ENCODE data around the gene HBE1. TPM values are rescaled to one million over a fixed set of nuclear protein-coding genes. Genes with fewer than 3 reads are reported as not detected.

The HBE1 gene
- total and polyA plus RNA-seq, 10 of the 15 experiments (the other 5 are each of a cell fraction or from before 2014, with no cell fraction given), result 0.13 to 2.7 (median 0.62) TPM; not detected in 5

DNA sequence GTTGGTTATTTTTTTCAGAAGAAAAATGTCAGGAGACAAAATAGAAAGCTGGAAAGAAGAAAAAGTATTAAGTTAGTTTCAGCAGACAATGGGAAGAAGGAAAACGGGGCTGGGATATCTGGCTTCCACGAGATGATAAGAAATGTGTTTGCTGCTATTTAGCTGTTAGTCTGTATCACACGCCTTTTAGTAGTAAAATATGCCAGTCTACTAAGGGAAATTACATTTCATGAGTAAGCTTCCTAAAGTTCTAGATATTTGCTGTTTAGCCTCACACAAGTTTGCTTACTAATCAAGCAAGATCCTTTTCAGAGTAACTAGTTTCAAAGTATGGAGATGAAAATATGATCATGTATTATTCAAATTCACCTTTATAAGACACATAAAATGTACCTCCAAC lies 30.5 kb upstream of the HBE1 start:
- Histone ChIP-seq H4K20me1 (ENCODE audit: control insufficient read depth, insufficient read depth) (no peaks in the 10 kb centered on the region), H2AFZ (ENCODE audit: control insufficient read depth, low read depth, low read length) (no peak overlapping the region), H3K27ac (ENCODE audit: control insufficient read depth, insufficient read depth) (no peak overlapping the region), H3K79me2 (ENCODE audit: control insufficient read depth, insufficient read depth, low read length) (no peaks in the 10 kb centered on the region), H3K4me1 (ENCODE audit: control insufficient read depth, insufficient read depth, low read length) (no peaks in the 10 kb centered on the region), H3K9me3 (replicated peaks; ENCODE audit: control insufficient read depth, insufficient read depth, low read length) (no peaks in the 10 kb centered on the region), H3K4me3 (no peak overlapping the region), H3K9ac (ENCODE audit: control insufficient read depth, insufficient read depth, low read length) (no peak overlapping the region), H3K27me3 (replicated peaks in 1 of 2; ENCODE audit: control insufficient read depth in 2 of 2, insufficient read depth in 2 of 2, low read length in 1 of 2) (no peaks in the 10 kb centered on the region), H3K4me2 (ENCODE audit: control insufficient read depth, insufficient read depth) (no peak overlapping the region), H3K36me3 (ENCODE audit: control insufficient read depth in 2 of 2, insufficient read depth in 2 of 2, low read length in 1 of 2) (no peaks in the 10 kb centered on the region)
- ATAC-seq (no peak), FAIRE-seq (no peak), DNase-seq (ENCODE audit: low read depth, low spot score) (no peak)
- ChIA-PET SMC1A (ENCODE audit: uncharacterized antibody, unreplicated experiment) (no interaction called here), CTCF (interaction anchor here (0.6 to 0.7 kb wide), 2 partner anchors 15 to 16 kb away, joined by 3 to 4 read pairs; no protein-coding TSS in a partner anchor), RAD21 (ENCODE audit: unreplicated experiment) (no interaction called here), POLR2A (no interaction called here)
- BruUV-seq (replicated peaks), result no TSS peak
- 7% methylated on average over 3 of the region's 3 CpGs for WGBS (ENCODE audit: insufficient coverage, insufficient replicate concordance, low lambda C conversion rate, missing lambda C conversion rate)
- intact Hi-C loops (cut with micrococcal nuclease; ENCODE audit: unreplicated experiment) (no loop called here), in situ Hi-C loops (cut with MboI) (no loop called here)
- TF ChIP-seq STAT1 (conservative IDR thresholded peaks at IDR 0.05) (no peak), CHD2 (IDR thresholded peaks at IDR 0.05; ENCODE audit: borderline replicate concordance, low read depth, low read length) (no peak), SKIL (IDR thresholded peaks at IDR 0.05; ENCODE audit: low read depth, poor library complexity, severe bottlenecking) (no peak), FOXK2 (IDR thresholded peaks at IDR 0.05) (no peak), NR2C1 (IDR thresholded peaks at IDR 0.05) (no peak), SMC3 (IDR thresholded peaks at IDR 0.05; ENCODE audit: borderline replicate concordance, low read length) (no peak), SUPT20H (IDR thresholded peaks at IDR 0.05; ENCODE audit: borderline replicate concordance, control insufficient read depth, low read depth, low read length) (no peak), ZNF384 (IDR thresholded peaks at IDR 0.05; ENCODE audit: borderline replicate concordance, low read depth, low read length) (no peak)
